Lower lobe of right lung (tissue), 2 donors: ENCODE measurements around the gene ME1. TPM values are rescaled to one million over a fixed set of nuclear protein-coding genes. Genes with fewer than 3 reads are reported as not detected.
"Not testable (repeated sequence)": the region's sequence is repeated elsewhere in the genome, so short reads cannot be mapped to it uniquely, and the experiment has no call there.

ENCODE experiments used
- ATAC-seq, 2 donors: fragments of 200-7000 bp; cut with Tn5 transposase; one replicate each; pipeline ENCODE4 v1.9.1; 2020 to 2022; ENCODE audit warnings: mild to moderate bottlenecking in 2 of 2, moderate library complexity in 2 of 2
- DNase-seq: peaks from one replicate; pipeline ENCODE4 v3.0.0-alpha.2; 2020
- H3K27ac ChIP-seq: fragments of 200-600 bp; one replicate; pipeline ENCODE4 v1.8.0; 2022
- H3K27me3 ChIP-seq: fragments of 200-600 bp; one replicate; pipeline ENCODE4 v1.8.0; 2022; ENCODE audit warnings: low read depth
- H3K36me3 ChIP-seq: fragments of 200-600 bp; one replicate; pipeline ENCODE4 v1.8.0; 2022; ENCODE audit warnings: mild to moderate bottlenecking
- H3K4me1 ChIP-seq: fragments of 200-600 bp; one replicate; pipeline ENCODE4 v1.8.0; 2022
- H3K4me3 ChIP-seq: fragments of 200-600 bp; one replicate; pipeline ENCODE4 v1.8.0; 2022; ENCODE audit warnings: mild to moderate bottlenecking
- H3K9me3 ChIP-seq: fragments of 200-600 bp; one replicate; pipeline ENCODE4 v1.8.0; 2022
- CTCF ChIP-seq: fragments of 200-600 bp; IDR thresholded peaks from one replicate; pipeline ENCODE4 v1.8.0; 2022; ENCODE audit warnings: antibody characterized with exemption, mild to moderate bottlenecking
- intact Hi-C: fragments of 100-400 bp; cut with DNase I; formaldehyde crosslinking; loops from one replicate; pipeline ENCODE4 v1.11.0; 2022
- total RNA-seq: library from RNA; stranded (reverse); fragmentation: NEBNext Ultra II Directional; extraction: Animal tissue kit (Norgen Biotek cat#: 25700); gene quantifications from one replicate; pipeline ENCODE4 v1.2.1, GENCODE V29; 2021
- donor health status: DM: no; HTN: yes; CAD: no; lungs with severe emphysema.

ME1 gene
- total RNA-seq, 1 donor from 2014 or later, result 12.9 TPM

GRCh38 chr6:83368577-83368976 lies 62.3 kb downstream of the ME1 start:
- intact Hi-C loops, result no loop called here
- Histone ChIP-seq H3K36me3 (no peaks in the 10 kb centered on the region), H3K27ac (no peak overlapping the region), H3K9me3 (no peaks in the 10 kb centered on the region), H3K27me3 (no peaks in the 10 kb centered on the region), H3K4me3 (no peak overlapping the region), H3K4me1 (no peaks in the 10 kb centered on the region)
- ATAC-seq (no peak), DNase-seq (no peak)
- no peak for TF ChIP-seq CTCF

GRCh38 chr6:83367104-83367503 lies 63.7 kb downstream of the ME1 start:
- H3K4me3 ChIP-seq, result no peak overlapping the region
- ATAC-seq (no peak), DNase-seq (no peak)
- intact Hi-C loops, result no loop called here
- no peaks in the 10 kb centered on the region for H3K27me3 ChIP-seq
- no peaks in the 10 kb centered on the region for H3K36me3 ChIP-seq
- H3K27ac ChIP-seq, result no peak overlapping the region
- H3K4me1 ChIP-seq, result no peaks in the 10 kb centered on the region
- no peaks in the 10 kb centered on the region for H3K9me3 ChIP-seq
- no peak for TF ChIP-seq CTCF

- Histone ChIP-seq H3K27ac (no peak overlapping the region), H3K36me3 (no peaks in the 10 kb centered on the region), H3K4me1 (no peaks in the 10 kb centered on the region), H3K27me3 (no peaks in the 10 kb centered on the region), H3K4me3 (no peak overlapping the region), H3K9me3 (no peaks in the 10 kb centered on the region)
- intact Hi-C loops, result no loop called here
- ATAC-seq (no peak), DNase-seq (no peak)
- TF ChIP-seq CTCF, result no peak
These were observed 64.9 kb downstream of the ME1 start for GRCh38 chr6:83365931-83366330.

- H3K9me3 ChIP-seq, H3K27me3 ChIP-seq, ATAC-seq, H3K27ac ChIP-seq, H3K4me1 ChIP-seq, H3K4me3 ChIP-seq, H3K36me3 ChIP-seq, intact Hi-C loops, DNase-seq: not testable (repeated sequence)
These were observed 68.5 kb downstream of the ME1 start for GRCh38 chr6:83362349-83362748.

- no peaks in the 10 kb centered on the region for H3K36me3 ChIP-seq
- no peak for TF ChIP-seq CTCF
- DNase-seq, result no peak
- no peak overlapping the region for H3K4me3 ChIP-seq
- no peaks in the 10 kb centered on the region for H3K4me1 ChIP-seq
- H3K27ac ChIP-seq, result no peak overlapping the region
- intact Hi-C loops, result no loop called here
- no peak for ATAC-seq
- H3K27me3 ChIP-seq, result no peaks in the 10 kb centered on the region
- no peaks in the 10 kb centered on the region for H3K9me3 ChIP-seq
These were observed 71.2 kb downstream of the ME1 start for GRCh38 chr6:83359638-83360037.

GRCh38 chr6:83354747-83355146 lies 76.1 kb downstream of the ME1 start:
- ATAC-seq, result no peak

More at GRCh38 chr6:83354747-83355146, 76.1 kb downstream of the ME1 start:
- DNase-seq, result no peak
- no peaks in the 10 kb centered on the region for H3K4me1 ChIP-seq
- no peaks in the 10 kb centered on the region for H3K27me3 ChIP-seq
- H3K27ac ChIP-seq, result no peak overlapping the region
- H3K9me3 ChIP-seq, result no peaks in the 10 kb centered on the region
- no peak overlapping the region for H3K4me3 ChIP-seq
- intact Hi-C loops, result no loop called here
- no peaks in the 10 kb centered on the region for H3K36me3 ChIP-seq
- no peak for TF ChIP-seq CTCF
